DOHH2 (cell line): ENCODE measurements around the gene SLC13A4.

Experiments
- EZH2phosphoT487 ChIP-seq: fragments of 200-600 bp; sonication (generic); IDR thresholded peaks from 2 replicates; pipeline ENCODE4 v1.6.1; 2017; ENCODE audit warnings: borderline replicate concordance, mild to moderate bottlenecking, antibody characterized with exemption, low read length, moderate library complexity, mixed read lengths
- TF ChIP-seq, protein P1 (sequence below): fragments of 200-600 bp; sonication (generic); IDR thresholded peaks from one replicate; pipeline ENCODE4 v1.5.1; 2014; ENCODE audit warnings: antibody characterized with exemption, mild to moderate bottlenecking, low read depth, low read length; ENCODE audit not compliant: poor library complexity, severe bottlenecking

DNA sequence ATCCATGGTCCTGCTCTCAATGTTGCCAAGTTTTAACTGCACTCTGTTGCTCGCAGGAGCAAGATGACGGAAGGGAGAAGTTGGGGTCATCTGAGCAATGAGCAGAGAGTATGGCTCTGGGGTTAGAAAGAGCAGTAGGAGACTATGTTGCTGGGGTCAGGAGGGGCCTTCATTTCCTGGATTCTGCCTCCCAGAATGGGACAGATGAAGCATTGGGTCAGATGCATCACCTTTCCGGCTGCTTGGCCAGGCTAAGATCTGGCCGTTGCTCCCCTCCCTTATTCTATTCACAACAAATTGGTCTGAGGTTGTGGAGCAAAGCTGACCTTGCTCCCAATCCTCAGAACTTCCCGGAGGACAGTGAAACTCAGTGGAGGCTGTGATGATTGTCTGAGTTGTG lies 43.3 kb downstream of the SLC13A4 start:
- TF ChIP-seq EZH2phosphoT487, result no peak
- TF ChIP-seq, protein P1, sequence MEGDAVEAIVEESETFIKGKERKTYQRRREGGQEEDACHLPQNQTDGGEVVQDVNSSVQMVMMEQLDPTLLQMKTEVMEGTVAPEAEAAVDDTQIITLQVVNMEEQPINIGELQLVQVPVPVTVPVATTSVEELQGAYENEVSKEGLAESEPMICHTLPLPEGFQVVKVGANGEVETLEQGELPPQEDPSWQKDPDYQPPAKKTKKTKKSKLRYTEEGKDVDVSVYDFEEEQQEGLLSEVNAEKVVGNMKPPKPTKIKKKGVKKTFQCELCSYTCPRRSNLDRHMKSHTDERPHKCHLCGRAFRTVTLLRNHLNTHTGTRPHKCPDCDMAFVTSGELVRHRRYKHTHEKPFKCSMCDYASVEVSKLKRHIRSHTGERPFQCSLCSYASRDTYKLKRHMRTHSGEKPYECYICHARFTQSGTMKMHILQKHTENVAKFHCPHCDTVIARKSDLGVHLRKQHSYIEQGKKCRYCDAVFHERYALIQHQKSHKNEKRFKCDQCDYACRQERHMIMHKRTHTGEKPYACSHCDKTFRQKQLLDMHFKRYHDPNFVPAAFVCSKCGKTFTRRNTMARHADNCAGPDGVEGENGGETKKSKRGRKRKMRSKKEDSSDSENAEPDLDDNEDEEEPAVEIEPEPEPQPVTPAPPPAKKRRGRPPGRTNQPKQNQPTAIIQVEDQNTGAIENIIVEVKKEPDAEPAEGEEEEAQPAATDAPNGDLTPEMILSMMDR, result no peak
